K562 (cell line): ENCODE measurements around the gene ATPAF2. TPM values are rescaled to one million over a fixed set of nuclear protein-coding genes. Genes with fewer than 3 reads are reported as not detected.

Source experiments
- ARID4B ChIP-seq: sonication (generic); formaldehyde crosslinking; IDR thresholded peaks from 2 replicates; pipeline ENCODE4 v1.8.0; 2022; ENCODE audit warnings: mild to moderate bottlenecking, missing genetic modification reagents
- CBFA2T2 ChIP-seq: fragments of 450-650 bp; conservative IDR thresholded peaks from 2 replicates; pipeline ENCODE4 v1.6.1; 2017; ENCODE audit warnings: mild to moderate bottlenecking
- CXXC5 ChIP-seq: fragments of 250-450 bp; sonication (Bioruptor Pico); IDR thresholded peaks from 2 replicates; pipeline ENCODE4 v1.8.0; 2022; ENCODE audit warnings: inconsistent platforms, mild to moderate bottlenecking, moderate library complexity
- DACH1 ChIP-seq: fragments of 450-650 bp; IDR thresholded peaks from 2 replicates; pipeline ENCODE4 v1.6.1; 2018; ENCODE audit not compliant: partially characterized antibody
- KDM1A ChIP-seq, 2 experiments: fragments of 450-650 bp; IDR thresholded peaks; 2 replicates each; pipeline ENCODE4 v1.6.1; 2016; ENCODE audit warnings: mild to moderate bottlenecking in 2 of 2
- MEF2A ChIP-seq: IDR thresholded peaks from 2 replicates; pipeline ENCODE4 v1.6.1; 2011; ENCODE audit warnings: low read depth, mild to moderate bottlenecking, low read length, moderate library complexity; ENCODE audit not compliant: control insufficient read depth
- NFIX ChIP-seq: fragments of 250-450 bp; sonication (Bioruptor Pico); IDR thresholded peaks from 2 replicates; pipeline ENCODE4 v1.4.0; 2020; ENCODE audit warnings: low read depth, mild to moderate bottlenecking, moderate library complexity
- PHB2 ChIP-seq: fragments of 450-650 bp; IDR thresholded peaks from 2 replicates; pipeline ENCODE4 v1.6.1; 2017; ENCODE audit warnings: low read depth
- PML ChIP-seq: IDR thresholded peaks from 2 replicates; pipeline ENCODE4 v1.6.1; 2012; ENCODE audit warnings: low read length, inconsistent platforms
- POLR2AphosphoS5 ChIP-seq: IDR thresholded peaks from 2 replicates; pipeline ENCODE4 v1.6.1; 2011; ENCODE audit warnings: mild to moderate bottlenecking, low read depth, low read length, moderate library complexity; ENCODE audit not compliant: control insufficient read depth, insufficient read depth
- SMARCB1 ChIP-seq: IDR thresholded peaks from 2 replicates; pipeline ENCODE4 v1.6.1; 2011; ENCODE audit warnings: improper control_type of control experiment, low read depth; ENCODE audit not compliant: insufficient read length
- SRSF3 ChIP-seq: fragments of 200-400 bp; formaldehyde crosslinking; IDR thresholded peaks from 2 replicates; pipeline ENCODE4 v1.6.1; 2016; ENCODE audit warnings: mild to moderate bottlenecking, low read length, moderate library complexity; ENCODE audit not compliant: insufficient read depth
- STAT5A ChIP-seq: IDR thresholded peaks from 2 replicates; pipeline ENCODE4 v1.6.1; 2012; ENCODE audit warnings: low read length, inconsistent platforms, borderline replicate concordance
- TCF3 ChIP-seq: sonication (generic); formaldehyde crosslinking; IDR thresholded peaks from 2 replicates; pipeline ENCODE4 v1.4.0; 2020; ENCODE audit warnings: mild to moderate bottlenecking, missing genetic modification reagents
- TEAD1 ChIP-seq, 2 experiments: fragments of 450-650 bp in 1 of 2; sonication (generic) in 1 of 2; formaldehyde crosslinking; IDR thresholded peaks; 2 replicates each; pipeline versions ENCODE4 v1.4.0 to v1.8.0; 2020 to 2022; ENCODE audit warnings: mild to moderate bottlenecking in 2 of 2, missing genetic modification reagents in 1 of 2
- TRIM24 ChIP-seq, 2 experiments: fragments of 450-650 bp; IDR thresholded peaks; 2 replicates each; pipeline ENCODE4 v1.6.1; 2016
- TSHZ1 ChIP-seq: fragments of 250-450 bp; sonication (Bioruptor Pico); IDR thresholded peaks from 2 replicates; pipeline ENCODE4 v1.4.0; 2020; ENCODE audit warnings: mild to moderate bottlenecking, moderate library complexity
- ZFP30 ChIP-seq: fragments of 250-450 bp; sonication (Bioruptor Pico); IDR thresholded peaks from 2 replicates; pipeline ENCODE4 v1.8.0; 2022; ENCODE audit warnings: moderate library complexity, mild to moderate bottlenecking, inconsistent platforms, borderline replicate concordance
- ZNF143 ChIP-seq: sonication (generic); formaldehyde crosslinking; IDR thresholded peaks from 2 replicates; pipeline ENCODE4 v1.9.0; 2022; ENCODE audit warnings: mild to moderate bottlenecking, missing genetic modification reagents
- ZNF551 ChIP-seq: fragments of 250-450 bp; sonication (Bioruptor Pico); IDR thresholded peaks from 2 replicates; pipeline ENCODE4 v1.5.0; 2021; ENCODE audit warnings: mild to moderate bottlenecking, moderate library complexity
- polyA plus RNA-seq, 8 experiments: library from polyadenylated mRNA; depleted of rRNA in 4 of 8; stranded (reverse) in 5 of 8; unstranded in 3 of 8; fragments of >200 nt; fragmentation: Nextera tagmentation in 2 of 8; fragmentation: Illumina TruSeq in 1 of 8; extraction: Ambion mirVana in 2 of 8; extraction: Trizol in 1 of 8; gene quantifications; 2 replicates each; pipeline versions ENCODE4 v1.2.1 to v1.2.3, GENCODE V29; 2011 to 2014; ENCODE audit warnings: inconsistent platforms in 1 of 8, missing spikeins in 1 of 8
- total RNA-seq, 7 experiments: library from RNA; depleted of rRNA in 6 of 7; stranded (reverse); fragments of >200 nt in 6 of 7; fragmentation: Illumina TruSeq in 2 of 7; extraction: Trizol in 2 of 7; gene quantifications; 2 replicates each; pipeline versions ENCODE4 v1.2.1 to v1.2.3, GENCODE V29; 2011 to 2021; ENCODE audit warnings: low replicate concordance in 1 of 7
- TF ChIP-seq, protein P1 (sequence below), 2 experiments: fragments of 200-800 bp in 1 of 2; sonication (Bioruptor generic) in 1 of 2; sonication (generic) in 1 of 2; formaldehyde crosslinking in 1 of 2; IDR thresholded peaks in 1 of 2; conservative IDR thresholded peaks in 1 of 2; 2 replicates each; pipeline versions ENCODE4 v1.5.0 to v1.6.1; 2016 to 2020; ENCODE audit warnings: missing compliant biosample characterization in 1 of 2, missing genetic modification characterization in 1 of 2, missing genetic modification reagents in 1 of 2

The ATPAF2 gene
- total and polyA plus RNA-seq, 9 of the 15 experiments (the other 6 are each of a cell fraction or from before 2014, with no cell fraction given), result 2.1 to 19.2 (median 11.3) TPM

DNA sequence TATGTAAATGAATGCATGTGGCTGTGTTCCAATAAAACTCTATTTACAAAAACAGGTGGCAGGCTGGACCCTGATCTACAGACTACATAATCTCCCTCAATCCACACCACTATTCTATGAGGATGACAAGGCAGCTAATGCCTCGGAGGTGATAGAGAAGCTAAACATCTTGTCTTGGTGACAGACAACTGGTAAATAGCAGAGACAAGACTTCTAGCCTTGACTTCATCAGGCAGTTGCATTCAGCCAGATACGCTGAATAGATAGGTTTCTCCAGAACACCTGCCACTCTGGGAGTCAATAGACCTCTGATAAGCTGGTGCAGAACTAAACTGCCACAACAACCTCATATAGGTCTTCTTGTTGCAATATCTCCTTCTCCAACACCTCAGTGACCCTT lies 3.3 kb downstream of the ATPAF2 start (continued):
- TF ChIP-seq PHB2 (peak; percentile 46; the same call in 1 of the 2 replicates), ZNF143 (CRISPR knock-in tag) (no peak), TCF3 (CRISPR knock-in tag) (peak; percentile 82), TRIM24 (IDR thresholded peaks at IDR 0.05) (peak; percentile 25 to 55; a peak in 2 of 4 replicates), TEAD1 (CRISPR knock-in tag; IDR thresholded peaks at IDR 0.05) (no peak), STAT5A (peak; percentile 53), ARID4B (CRISPR knock-in tag) (no peak), PML (0 out of 2 replicates have a peak, but pooled peaks have one; percentile 36), CBFA2T2 (peak; percentile 88), KDM1A (IDR thresholded peaks at IDR 0.05) (peak in 1 of 2 experiments; percentile 36; a peak in 1 of 4 replicates), SMARCB1 (no peak), DACH1 (peak; percentile 8), SRSF3 (no peak), TSHZ1 (CRISPR knock-in tag) (no peak), NFIX (CRISPR knock-in tag) (no peak), ZFP30 (CRISPR knock-in tag) (no peak), POLR2AphosphoS5 (peak; percentile 63), MEF2A (no peak), CXXC5 (peak; percentile 54), ZNF551 (no peak)
- TF ChIP-seq, protein P1, sequence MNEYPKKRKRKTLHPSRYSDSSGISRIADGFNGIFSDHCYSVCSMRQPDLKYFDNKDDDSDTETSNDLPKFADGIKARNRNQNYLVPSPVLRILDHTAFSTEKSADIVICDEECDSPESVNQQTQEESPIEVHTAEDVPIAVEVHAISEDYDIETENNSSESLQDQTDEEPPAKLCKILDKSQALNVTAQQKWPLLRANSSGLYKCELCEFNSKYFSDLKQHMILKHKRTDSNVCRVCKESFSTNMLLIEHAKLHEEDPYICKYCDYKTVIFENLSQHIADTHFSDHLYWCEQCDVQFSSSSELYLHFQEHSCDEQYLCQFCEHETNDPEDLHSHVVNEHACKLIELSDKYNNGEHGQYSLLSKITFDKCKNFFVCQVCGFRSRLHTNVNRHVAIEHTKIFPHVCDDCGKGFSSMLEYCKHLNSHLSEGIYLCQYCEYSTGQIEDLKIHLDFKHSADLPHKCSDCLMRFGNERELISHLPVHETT (CRISPR knock-in tag; conservative IDR thresholded peaks at IDR 0.05 in 1 of 2, IDR thresholded peaks at IDR 0.05 in 1 of 2), result no peak
